ENCODE data around the gene STX8. TPM values are rescaled to one million over a fixed set of nuclear protein-coding genes. Genes with fewer than 3 reads are reported as not detected.

STX8 gene
- total RNA-seq, 2 experiments from 2014 or later, result 59.6 to 71.5 TPM

DNA sequence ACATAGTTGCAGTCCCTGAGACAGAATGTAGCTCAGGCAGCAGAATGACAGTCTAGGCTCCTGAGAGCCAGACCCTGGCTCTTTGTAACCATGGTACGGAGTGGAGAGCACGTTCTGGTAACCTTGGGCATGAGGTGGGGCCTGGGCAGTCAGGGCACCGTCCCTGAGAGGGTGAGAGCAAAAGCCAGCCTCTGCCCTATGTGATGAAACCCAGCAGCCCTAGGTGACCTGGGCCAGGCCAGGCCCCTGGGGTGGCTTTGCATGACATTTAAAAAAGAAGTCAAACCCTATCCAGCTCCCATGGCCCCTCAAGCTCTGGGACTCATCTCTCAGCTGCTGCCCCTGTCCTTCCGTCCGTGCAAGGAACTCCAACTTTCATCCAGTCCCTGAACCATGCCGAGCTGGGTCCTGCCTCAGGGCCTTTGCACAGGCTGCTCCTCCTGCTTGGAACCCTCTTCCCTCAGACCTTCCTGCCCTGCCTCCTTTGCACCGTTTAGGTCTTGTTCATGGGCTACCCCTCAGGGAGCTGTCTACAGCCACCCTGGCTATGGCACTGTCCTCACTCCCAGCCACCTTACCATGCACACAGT is 365.7 kb downstream of the STX8 start:
- Mint-ChIP-seq H3K27ac (no peak overlapping the region), H3K4me3 (no peak overlapping the region), H3K36me3 (ENCODE audit: low read depth) (no peaks in the 10 kb centered on the region), H3K9me3 (no peaks in the 10 kb centered on the region), H3K27me3 (no peaks in the 10 kb centered on the region), H3K4me1 (ENCODE audit: low read depth) (no peaks in the 10 kb centered on the region)
- intact Hi-C loops (cut with micrococcal nuclease), result no loop called here
- TF ChIP-seq, protein P1, sequence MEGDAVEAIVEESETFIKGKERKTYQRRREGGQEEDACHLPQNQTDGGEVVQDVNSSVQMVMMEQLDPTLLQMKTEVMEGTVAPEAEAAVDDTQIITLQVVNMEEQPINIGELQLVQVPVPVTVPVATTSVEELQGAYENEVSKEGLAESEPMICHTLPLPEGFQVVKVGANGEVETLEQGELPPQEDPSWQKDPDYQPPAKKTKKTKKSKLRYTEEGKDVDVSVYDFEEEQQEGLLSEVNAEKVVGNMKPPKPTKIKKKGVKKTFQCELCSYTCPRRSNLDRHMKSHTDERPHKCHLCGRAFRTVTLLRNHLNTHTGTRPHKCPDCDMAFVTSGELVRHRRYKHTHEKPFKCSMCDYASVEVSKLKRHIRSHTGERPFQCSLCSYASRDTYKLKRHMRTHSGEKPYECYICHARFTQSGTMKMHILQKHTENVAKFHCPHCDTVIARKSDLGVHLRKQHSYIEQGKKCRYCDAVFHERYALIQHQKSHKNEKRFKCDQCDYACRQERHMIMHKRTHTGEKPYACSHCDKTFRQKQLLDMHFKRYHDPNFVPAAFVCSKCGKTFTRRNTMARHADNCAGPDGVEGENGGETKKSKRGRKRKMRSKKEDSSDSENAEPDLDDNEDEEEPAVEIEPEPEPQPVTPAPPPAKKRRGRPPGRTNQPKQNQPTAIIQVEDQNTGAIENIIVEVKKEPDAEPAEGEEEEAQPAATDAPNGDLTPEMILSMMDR (IDR thresholded peaks at IDR 0.05), result no peak
- POLR2A ChIA-PET, result no interaction called here
- DNase-seq (no peak), ATAC-seq (no peak)
- CTCF ChIA-PET, result interaction anchor here (1.5 kb wide), 1 partner anchor 82 kb away, joined by 4 read pairs; no protein-coding TSS in a partner anchor

DNA sequence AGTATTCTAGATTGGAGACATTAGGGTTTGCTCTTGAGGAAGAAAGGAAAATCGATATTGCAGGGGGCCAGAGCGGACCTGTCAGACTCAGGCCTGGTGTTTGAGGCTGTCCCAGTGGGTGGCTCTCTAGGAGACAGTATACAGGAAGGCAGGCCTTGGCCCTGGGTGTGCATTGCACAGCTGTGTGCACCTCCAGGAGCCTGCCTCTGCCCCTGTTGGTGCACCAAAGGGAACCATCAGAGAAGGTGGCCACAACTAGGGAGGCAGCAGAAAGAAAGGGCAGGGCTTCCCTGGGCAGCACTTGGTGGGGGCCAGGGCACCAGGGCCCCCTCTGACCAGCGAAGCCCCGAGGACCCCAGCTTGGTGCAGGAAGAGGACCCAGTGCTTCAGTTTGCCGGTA is 366.3 kb downstream of the STX8 start:
- Mint-ChIP-seq H3K27ac (no peak overlapping the region), H3K36me3 (ENCODE audit: low read depth) (no peaks in the 10 kb centered on the region), H3K27me3 (no peaks in the 10 kb centered on the region), H3K4me3 (no peak overlapping the region), H3K9me3 (no peaks in the 10 kb centered on the region), H3K4me1 (ENCODE audit: low read depth) (no peaks in the 10 kb centered on the region)
- ChIA-PET POLR2A (no interaction called here), CTCF (no interaction called here)
- intact Hi-C loops (cut with micrococcal nuclease), result no loop called here
- TF ChIP-seq, protein P1 (IDR thresholded peaks at IDR 0.05), result no peak
- DNase-seq (no peak), ATAC-seq (no peak)

DNA sequence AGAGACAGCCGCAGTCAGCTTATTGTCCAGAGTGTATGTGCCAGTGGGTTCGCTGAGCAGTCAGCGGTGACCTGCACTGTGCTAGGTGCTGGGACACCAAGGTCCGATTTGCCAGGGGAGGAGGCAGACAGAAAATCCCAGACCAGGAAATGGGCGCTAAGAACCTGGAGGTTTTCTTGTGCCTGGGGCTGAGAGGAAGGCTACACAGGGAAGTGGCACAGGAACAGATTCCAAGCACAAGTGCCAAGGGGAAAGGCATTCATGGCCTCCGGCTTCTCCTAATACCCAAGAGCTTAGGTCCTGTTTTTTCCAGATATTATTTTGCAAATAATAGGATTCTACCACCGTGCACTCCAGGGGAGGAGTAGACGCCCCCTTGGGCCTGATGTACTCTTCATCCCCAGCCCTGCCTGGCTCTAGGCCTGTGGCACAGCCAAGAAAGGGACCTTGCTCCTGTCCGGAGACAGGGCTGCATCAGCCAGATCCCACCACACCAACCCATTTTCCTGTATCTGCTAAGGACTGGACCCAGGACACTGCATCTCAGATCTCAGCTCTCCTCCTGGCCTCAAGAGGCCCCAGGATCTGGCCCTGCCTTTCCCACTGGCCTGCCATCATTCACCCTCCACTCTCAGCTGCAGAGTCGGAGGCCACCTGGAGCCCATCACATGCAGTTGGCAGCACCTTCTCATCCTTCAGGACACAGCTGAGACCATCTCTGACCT is 367.1 kb downstream of the STX8 start:
- no peaks in the 10 kb centered on the region for H3K4me1 Mint-ChIP-seq (ENCODE audit: low read depth)
- H3K4me3 Mint-ChIP-seq, result no peak overlapping the region
- H3K27me3 Mint-ChIP-seq, result peaks cover 2% of the 10 kb centered on the region
- no peaks in the 10 kb centered on the region for H3K9me3 Mint-ChIP-seq
- intact Hi-C loops (cut with micrococcal nuclease), result no loop called here
- no peaks in the 10 kb centered on the region for H3K36me3 Mint-ChIP-seq (ENCODE audit: low read depth)
- DNase-seq (no peak), ATAC-seq (no peak)
- POLR2A ChIA-PET, result no interaction called here
- H3K27ac Mint-ChIP-seq, result no peak overlapping the region
- CTCF ChIA-PET, result no interaction called here
- TF ChIP-seq, protein P1 (IDR thresholded peaks at IDR 0.05), result no peak

DNA sequence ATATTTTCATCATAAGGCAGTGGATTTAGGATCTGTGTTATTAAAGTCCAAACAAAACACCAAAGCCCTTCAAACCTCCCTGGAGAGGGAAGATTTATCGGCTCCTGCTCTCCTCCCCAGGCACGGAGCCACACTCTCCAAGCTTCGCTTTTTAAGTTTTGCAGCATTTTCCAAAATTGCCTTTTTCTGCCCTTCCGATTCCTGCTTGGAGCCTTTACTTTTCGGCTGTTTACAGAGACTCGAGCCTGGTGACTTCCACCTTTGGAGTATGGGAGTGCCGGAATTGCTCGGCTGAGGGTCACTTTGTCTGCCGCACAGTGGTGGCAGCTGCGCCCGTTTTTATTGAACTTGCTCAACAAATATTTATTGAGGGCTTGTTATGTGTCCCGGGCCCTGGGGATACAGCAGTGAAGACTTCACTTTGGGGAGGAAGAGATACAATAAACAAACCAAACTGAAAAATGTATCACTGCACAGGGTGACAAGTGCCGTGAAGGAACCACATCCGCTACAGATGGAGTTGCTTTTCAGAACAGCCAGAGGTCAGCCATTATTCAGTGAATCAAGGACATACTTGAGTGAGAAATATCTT is 368.8 kb downstream of the STX8 start:
- H3K36me3 Mint-ChIP-seq (ENCODE audit: low read depth), result no peaks in the 10 kb centered on the region
- H3K4me1 Mint-ChIP-seq (ENCODE audit: low read depth), result peaks cover 7% of the 10 kb centered on the region
- ATAC-seq, result no peak
- TF ChIP-seq, protein P1 (IDR thresholded peaks at IDR 0.05), result no peak
- peaks cover 4% of the 10 kb centered on the region for H3K27me3 Mint-ChIP-seq
- no peak overlapping the region for H3K4me3 Mint-ChIP-seq
- DNase-seq, result no peak
- intact Hi-C loops (cut with micrococcal nuclease), result no loop called here
- ChIA-PET CTCF (no interaction called here), POLR2A (no interaction called here)
- H3K27ac Mint-ChIP-seq, result no peak overlapping the region
- H3K9me3 Mint-ChIP-seq, result no peaks in the 10 kb centered on the region

DNA sequence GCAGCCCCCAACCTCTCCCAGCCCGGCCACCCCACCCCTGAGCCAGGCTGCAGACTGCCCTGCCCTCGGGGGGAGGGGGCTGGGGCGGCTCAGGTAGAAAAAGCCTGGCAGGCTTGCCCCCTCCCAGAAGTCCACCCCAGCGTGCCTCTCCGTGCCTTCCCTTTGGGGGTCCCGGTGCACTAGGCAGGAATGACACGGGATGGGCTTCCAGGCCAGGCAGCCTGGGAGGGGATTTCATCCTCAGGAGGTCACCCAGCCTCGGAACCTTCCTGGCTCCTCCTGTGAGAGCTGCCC is 369.3 kb downstream of the STX8 start:
- DNase-seq, result no peak
- ChIA-PET POLR2A (no interaction called here), CTCF (no interaction called here)
- Mint-ChIP-seq H3K4me1 (ENCODE audit: low read depth) (peaks cover 7% of the 10 kb centered on the region), H3K36me3 (ENCODE audit: low read depth) (no peaks in the 10 kb centered on the region), H3K9me3 (no peaks in the 10 kb centered on the region), H3K27ac (no peak overlapping the region), H3K27me3 (peaks cover 4% of the 10 kb centered on the region), H3K4me3 (no peak overlapping the region)
- TF ChIP-seq, protein P1 (IDR thresholded peaks at IDR 0.05), result no peak
- ATAC-seq, result no peak
- intact Hi-C loops (cut with micrococcal nuclease), result no loop called here

Measured in activated CD8-positive, alpha-beta T cell treated with anti-CD3 and anti-CD28 coated beads for 36 hours (primary cell).